Vagina (tissue), 2 donors: ENCODE measurements around the gene EEF1E1.

Experiments
- POLR2A ChIP-seq, 2 donors: fragments of 450-650 bp; IDR thresholded peaks; one replicate each; pipeline ENCODE4 v1.6.1; 2017; ENCODE audit warnings: antibody characterized with exemption in 2 of 2, mild to moderate bottlenecking in 2 of 2, moderate library complexity in 2 of 2
- TF ChIP-seq, protein P1 (sequence below), 3 experiments: fragments of 450-650 bp in 2 of 3; fragments of 200-600 bp in 1 of 3; sonication (generic) in 1 of 3; IDR thresholded peaks; one replicate each; pipeline ENCODE4 v1.5.1; 2017 to 2019; ENCODE audit warnings: antibody characterized with exemption in 3 of 3, mild to moderate bottlenecking in 2 of 3, moderate library complexity in 2 of 3

DNA sequence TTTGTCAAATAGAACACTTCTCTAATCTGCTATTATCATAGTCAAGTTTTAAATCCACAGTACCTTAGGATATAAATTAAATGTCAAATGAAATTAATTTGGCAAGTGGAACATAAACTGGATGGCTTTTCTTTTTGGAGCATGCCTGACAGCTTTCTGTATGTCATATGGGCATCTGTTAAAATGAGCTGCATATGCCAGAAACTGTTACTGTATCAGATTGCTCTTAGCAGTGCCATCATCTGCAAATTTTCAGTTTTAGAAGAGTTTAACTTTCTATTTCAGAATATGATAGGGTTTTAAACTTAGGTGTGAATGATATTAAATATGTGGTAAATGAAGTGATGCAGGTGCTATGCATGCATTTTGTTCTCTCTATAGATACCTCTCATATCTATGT, 3.4 kb upstream of the EEF1E1 start:
- TF ChIP-seq, protein P1, sequence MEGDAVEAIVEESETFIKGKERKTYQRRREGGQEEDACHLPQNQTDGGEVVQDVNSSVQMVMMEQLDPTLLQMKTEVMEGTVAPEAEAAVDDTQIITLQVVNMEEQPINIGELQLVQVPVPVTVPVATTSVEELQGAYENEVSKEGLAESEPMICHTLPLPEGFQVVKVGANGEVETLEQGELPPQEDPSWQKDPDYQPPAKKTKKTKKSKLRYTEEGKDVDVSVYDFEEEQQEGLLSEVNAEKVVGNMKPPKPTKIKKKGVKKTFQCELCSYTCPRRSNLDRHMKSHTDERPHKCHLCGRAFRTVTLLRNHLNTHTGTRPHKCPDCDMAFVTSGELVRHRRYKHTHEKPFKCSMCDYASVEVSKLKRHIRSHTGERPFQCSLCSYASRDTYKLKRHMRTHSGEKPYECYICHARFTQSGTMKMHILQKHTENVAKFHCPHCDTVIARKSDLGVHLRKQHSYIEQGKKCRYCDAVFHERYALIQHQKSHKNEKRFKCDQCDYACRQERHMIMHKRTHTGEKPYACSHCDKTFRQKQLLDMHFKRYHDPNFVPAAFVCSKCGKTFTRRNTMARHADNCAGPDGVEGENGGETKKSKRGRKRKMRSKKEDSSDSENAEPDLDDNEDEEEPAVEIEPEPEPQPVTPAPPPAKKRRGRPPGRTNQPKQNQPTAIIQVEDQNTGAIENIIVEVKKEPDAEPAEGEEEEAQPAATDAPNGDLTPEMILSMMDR (IDR thresholded peaks at IDR 0.05): no peak
- no peak for TF ChIP-seq POLR2A (IDR thresholded peaks at IDR 0.05)
